HG03442 (cell line): ENCODE results near the gene EGFLAM.

Source experiments
- ATAC-seq: cut with Tn5 transposase; IDR thresholded peaks from one replicate; pipeline ENCODE4 v1.9.1; 2021; ENCODE audit warnings: mild to moderate bottlenecking, moderate library complexity; ENCODE audit not compliant: unreplicated experiment

The EGFLAM gene

GRCh38 chr5:38445374-38446028 is 187.1 kb downstream of the EGFLAM start:
- no peak for ATAC-seq

GRCh38 chr5:38446029-38446522 is 187.7 kb downstream of the EGFLAM start:
- no peak for ATAC-seq

GRCh38 chr5:38447056-38447455 is 188.7 kb downstream of the EGFLAM start:
- ATAC-seq = no peak

GRCh38 chr5:38447786-38448185 is 189.4 kb downstream of the EGFLAM start:
- no peak for ATAC-seq

GRCh38 chr5:38448568-38449350 is 190.4 kb downstream of the EGFLAM start:
- ATAC-seq = no peak

- ATAC-seq = no peak
Observed at GRCh38 chr5:38450627-38451026, 192.3 kb downstream of the EGFLAM start.

GRCh38 chr5:38451074-38451725 is 192.8 kb downstream of the EGFLAM start:
- ATAC-seq = no peak

- no peak for ATAC-seq
Observed at GRCh38 chr5:38452201-38452600, 193.8 kb downstream of the EGFLAM start.

GRCh38 chr5:38453506-38453905 is 195.1 kb downstream of the EGFLAM start:
- peak; percentile 98 for ATAC-seq

GRCh38 chr5:38453921-38454320 is 195.6 kb downstream of the EGFLAM start:
- no peak for ATAC-seq

- ATAC-seq = no peak
Observed at GRCh38 chr5:38455796-38456330, 197.5 kb downstream of the EGFLAM start.

- no peak for ATAC-seq
Observed at GRCh38 chr5:38456657-38457399, 198.5 kb downstream of the EGFLAM start.

- ATAC-seq = no peak
Observed at GRCh38 chr5:38458174-38458573, 199.8 kb downstream of the EGFLAM start.

- no peak for ATAC-seq
Observed at GRCh38 chr5:38462976-38463633, 204.7 kb downstream of the EGFLAM start.

- no peak for ATAC-seq
Observed at GRCh38 chr5:38463634-38464521, 205.5 kb downstream of the EGFLAM start.

GRCh38 chr5:38465061-38465460 is 206.7 kb downstream of the EGFLAM start:
- ATAC-seq = no peak

GRCh38 chr5:38465702-38466423 is 207.5 kb downstream of the EGFLAM start:
- no peak for ATAC-seq

GRCh38 chr5:38466424-38467189 is 208.2 kb downstream of the EGFLAM start:
- ATAC-seq = no peak
